Measurements from ENCODE around the gene ZNF346. TPM values are rescaled to one million over a fixed set of nuclear protein-coding genes. Genes with fewer than 3 reads are reported as not detected.

The ZNF346 gene
- total RNA-seq, 1 donor from 2014 or later: 7.1 TPM

DNA sequence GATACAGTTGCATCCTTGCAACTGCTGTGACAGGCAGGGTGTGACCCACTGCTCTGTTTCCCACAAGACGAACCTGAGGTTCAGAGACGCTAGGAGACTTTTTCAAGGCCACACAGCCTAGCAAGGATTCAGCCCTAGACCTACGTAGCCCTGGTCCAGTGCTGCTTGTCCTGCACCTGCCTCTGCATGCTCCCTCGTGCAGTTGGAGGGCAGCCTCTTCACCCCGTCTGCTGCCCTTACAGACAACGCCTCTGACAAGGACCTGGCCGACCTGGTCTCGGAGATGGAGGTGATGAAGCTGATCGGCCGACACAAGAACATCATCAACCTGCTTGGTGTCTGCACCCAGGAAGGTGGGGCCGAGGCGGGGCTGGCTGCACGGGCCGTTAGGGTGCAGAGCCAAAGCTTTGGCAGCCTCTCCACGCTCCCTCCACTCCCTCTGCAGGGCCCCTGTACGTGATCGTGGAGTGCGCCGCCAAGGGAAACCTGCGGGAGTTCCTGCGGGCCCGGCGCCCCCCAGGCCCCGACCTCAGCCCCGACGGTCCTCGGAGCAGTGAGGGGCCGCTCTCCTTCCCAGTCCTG, 72.7 kb downstream of the ZNF346 start:
- TF ChIP-seq, protein P1, sequence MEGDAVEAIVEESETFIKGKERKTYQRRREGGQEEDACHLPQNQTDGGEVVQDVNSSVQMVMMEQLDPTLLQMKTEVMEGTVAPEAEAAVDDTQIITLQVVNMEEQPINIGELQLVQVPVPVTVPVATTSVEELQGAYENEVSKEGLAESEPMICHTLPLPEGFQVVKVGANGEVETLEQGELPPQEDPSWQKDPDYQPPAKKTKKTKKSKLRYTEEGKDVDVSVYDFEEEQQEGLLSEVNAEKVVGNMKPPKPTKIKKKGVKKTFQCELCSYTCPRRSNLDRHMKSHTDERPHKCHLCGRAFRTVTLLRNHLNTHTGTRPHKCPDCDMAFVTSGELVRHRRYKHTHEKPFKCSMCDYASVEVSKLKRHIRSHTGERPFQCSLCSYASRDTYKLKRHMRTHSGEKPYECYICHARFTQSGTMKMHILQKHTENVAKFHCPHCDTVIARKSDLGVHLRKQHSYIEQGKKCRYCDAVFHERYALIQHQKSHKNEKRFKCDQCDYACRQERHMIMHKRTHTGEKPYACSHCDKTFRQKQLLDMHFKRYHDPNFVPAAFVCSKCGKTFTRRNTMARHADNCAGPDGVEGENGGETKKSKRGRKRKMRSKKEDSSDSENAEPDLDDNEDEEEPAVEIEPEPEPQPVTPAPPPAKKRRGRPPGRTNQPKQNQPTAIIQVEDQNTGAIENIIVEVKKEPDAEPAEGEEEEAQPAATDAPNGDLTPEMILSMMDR (IDR thresholded peaks at IDR 0.05; ENCODE audit: insufficient read depth, low read length, severe bottlenecking): no peak

DNA sequence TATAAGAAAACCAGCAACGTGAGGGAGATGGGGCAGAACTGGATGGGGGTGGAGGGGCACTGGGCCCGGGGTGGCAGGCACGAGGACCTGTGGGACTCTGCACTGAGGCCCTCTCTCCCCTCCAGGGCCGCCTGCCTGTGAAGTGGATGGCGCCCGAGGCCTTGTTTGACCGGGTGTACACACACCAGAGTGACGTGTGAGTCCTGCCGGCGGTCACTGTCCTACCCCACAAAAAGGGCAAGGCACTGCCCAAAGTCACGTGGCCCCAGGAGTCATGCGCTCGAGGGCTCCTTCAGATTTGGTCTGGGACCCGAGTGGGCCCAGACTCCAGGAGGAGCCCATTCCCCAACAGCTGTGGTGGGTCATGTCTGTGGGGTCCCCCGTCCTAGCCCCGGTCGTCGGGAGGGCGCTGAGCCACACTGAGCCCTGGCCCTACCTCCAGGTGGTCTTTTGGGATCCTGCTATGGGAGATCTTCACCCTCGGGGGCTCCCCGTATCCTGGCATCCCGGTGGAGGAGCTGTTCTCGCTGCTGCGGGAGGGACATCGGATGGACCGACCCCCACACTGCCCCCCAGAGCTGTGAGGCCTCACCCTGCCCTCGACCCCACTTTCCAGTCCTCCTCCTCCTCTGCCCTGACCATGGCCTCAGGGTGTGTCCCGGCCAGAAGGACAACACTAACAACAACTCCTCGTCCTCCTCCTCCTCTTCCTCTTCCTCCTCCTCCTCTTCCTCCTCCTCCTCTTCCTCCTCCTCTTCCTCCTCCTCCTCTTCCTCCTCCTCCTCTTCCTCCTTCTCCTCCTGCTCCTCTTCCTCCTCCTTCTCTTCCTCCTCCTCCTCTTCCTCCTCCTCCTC, 73.9 kb downstream of the ZNF346 start:
- H3K4me3 ChIP-seq (ENCODE audit: low read depth, low read length): no peak overlapping the region
- no peak for DNase-seq (ENCODE audit: low read depth)
- H3K36me3 ChIP-seq (ENCODE audit: control insufficient read depth, insufficient read depth, low read length): no peaks in the 10 kb centered on the region
- FAIRE-seq: no peak
- no peaks in the 10 kb centered on the region for H3K27me3 ChIP-seq (ENCODE audit: control insufficient read depth, insufficient read depth, low read length)
- TF ChIP-seq, protein P1 (IDR thresholded peaks at IDR 0.05; ENCODE audit: insufficient read depth, low read length, severe bottlenecking): no peak

More for the DNA sequence above, 72.7 kb downstream of the ZNF346 start:
- FAIRE-seq: no peak
- H3K36me3 ChIP-seq (ENCODE audit: control insufficient read depth, insufficient read depth, low read length): no peaks in the 10 kb centered on the region
- no peaks in the 10 kb centered on the region for H3K27me3 ChIP-seq (ENCODE audit: control insufficient read depth, insufficient read depth, low read length)
- H3K4me3 ChIP-seq (ENCODE audit: low read depth, low read length): no peak overlapping the region
- DNase-seq (ENCODE audit: low read depth): no peak

DNA sequence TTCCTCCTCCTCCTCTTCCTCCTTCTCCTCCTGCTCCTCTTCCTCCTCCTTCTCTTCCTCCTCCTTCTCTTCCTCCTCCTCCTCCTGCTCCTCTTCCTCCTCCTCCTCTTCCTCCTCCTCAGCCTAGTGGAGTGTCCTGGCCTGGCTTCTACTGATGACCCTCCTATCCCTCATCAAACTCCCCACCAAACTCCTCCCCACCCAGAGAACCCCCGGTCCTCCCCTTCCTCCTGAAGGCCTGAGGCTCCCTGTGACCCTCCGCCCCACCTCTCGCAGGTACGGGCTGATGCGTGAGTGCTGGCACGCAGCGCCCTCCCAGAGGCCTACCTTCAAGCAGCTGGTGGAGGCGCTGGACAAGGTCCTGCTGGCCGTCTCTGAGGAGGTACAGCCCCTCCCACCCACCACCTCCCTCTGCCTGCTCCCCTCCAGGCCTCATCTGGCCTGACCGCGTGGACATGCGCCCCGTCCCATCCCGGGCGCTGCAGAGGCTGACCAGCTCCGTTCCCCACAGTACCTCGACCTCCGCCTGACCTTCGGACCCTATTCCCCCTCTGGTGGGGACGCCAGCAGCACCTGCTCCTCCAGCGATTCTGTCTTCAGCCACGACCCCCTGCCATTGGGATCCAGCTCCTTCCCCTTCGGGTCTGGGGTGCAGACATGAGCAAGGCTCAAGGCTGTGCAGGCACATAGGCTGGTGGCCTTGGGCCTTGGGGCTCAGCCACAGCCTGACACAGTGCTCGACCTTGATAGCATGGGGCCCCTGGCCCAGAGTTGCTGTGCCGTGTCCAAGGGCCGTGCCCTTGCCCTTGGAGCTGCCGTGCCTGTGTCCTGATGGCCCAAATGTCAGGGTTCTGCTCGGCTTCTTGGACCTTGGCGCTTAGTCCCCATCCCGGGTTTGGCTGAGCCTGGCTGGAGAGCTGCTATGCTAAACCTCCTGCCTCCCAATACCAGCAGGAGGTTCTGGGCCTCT, 74.8 kb downstream of the ZNF346 start:
- H3K36me3 ChIP-seq (ENCODE audit: control insufficient read depth, insufficient read depth, low read length): no peaks in the 10 kb centered on the region

DNA sequence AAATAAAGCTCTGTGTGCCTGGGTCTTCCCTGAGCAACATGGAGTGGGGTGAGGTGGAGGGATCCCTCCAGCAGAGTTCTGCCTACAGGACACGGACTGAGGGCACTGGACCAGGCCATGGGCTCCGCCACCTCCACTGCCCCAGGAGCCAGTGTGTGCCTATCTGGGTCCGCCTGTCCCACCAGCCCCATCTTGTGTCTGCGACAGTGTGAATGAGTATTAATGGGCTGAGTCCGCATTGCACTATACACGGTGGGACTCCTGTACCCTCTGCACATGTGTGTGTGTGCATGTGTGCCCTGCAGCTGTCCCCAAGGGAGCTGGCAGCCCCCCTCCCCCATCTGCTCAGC, 75.6 kb downstream of the ZNF346 start:
- TF ChIP-seq, protein P1 (IDR thresholded peaks at IDR 0.05; ENCODE audit: insufficient read depth, low read length, severe bottlenecking): no peak
- no peak for DNase-seq (ENCODE audit: low read depth)
- Histone ChIP-seq H3K36me3 (ENCODE audit: control insufficient read depth, insufficient read depth, low read length) (no peaks in the 10 kb centered on the region), H3K27me3 (ENCODE audit: control insufficient read depth, insufficient read depth, low read length) (no peaks in the 10 kb centered on the region), H3K4me3 (ENCODE audit: low read depth, low read length) (no peak overlapping the region)
- FAIRE-seq: no peak

More for the DNA sequence above, 74.8 kb downstream of the ZNF346 start:
- no peaks in the 10 kb centered on the region for H3K27me3 ChIP-seq (ENCODE audit: control insufficient read depth, insufficient read depth, low read length)
- no peak for FAIRE-seq
- TF ChIP-seq, protein P1 (IDR thresholded peaks at IDR 0.05; ENCODE audit: insufficient read depth, low read length, severe bottlenecking): no peak
- DNase-seq (ENCODE audit: low read depth): no peak
- no peak overlapping the region for H3K4me3 ChIP-seq (ENCODE audit: low read depth, low read length)

DNA sequence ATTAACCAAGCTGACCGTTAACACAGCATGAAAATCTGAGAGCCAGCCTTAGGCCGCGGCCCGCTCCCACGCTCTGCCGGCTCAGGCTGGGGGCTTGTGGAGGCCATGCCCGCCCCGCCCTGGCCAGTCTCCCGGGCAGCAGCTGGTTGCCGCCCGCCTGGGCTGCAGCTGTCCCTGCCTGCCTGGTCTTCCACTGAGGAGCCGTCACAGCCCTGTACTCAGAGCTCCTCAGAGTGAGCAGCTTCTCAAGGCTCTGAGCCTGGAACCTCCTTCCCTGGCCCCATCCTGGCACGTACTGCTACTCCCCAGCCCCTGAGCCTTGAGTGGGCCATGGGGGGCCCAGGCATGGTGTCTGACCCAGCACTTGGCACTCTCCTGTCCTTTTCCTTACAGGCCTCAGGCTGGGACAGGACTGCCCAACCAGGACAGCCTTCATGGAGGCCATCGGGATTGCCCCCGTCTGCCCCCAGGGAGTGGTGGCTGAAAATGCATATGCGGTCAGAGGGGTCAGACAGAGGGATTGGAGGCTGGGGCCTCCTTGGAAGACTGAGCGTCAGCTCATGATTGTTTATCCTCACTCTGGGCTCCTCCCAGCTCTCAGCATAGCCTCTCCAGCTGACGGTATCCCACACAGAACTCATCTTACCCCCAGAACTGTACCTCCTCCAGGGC, 76.1 kb downstream of the ZNF346 start:
- Histone ChIP-seq H3K36me3 (ENCODE audit: control insufficient read depth, insufficient read depth, low read length) (no peaks in the 10 kb centered on the region), H3K27me3 (ENCODE audit: control insufficient read depth, insufficient read depth, low read length) (no peaks in the 10 kb centered on the region), H3K4me3 (ENCODE audit: low read depth, low read length) (no peak overlapping the region)
- no peak for FAIRE-seq
- no peak for DNase-seq (ENCODE audit: low read depth)
- TF ChIP-seq, protein P1 (IDR thresholded peaks at IDR 0.05; ENCODE audit: insufficient read depth, low read length, severe bottlenecking): no peak
